ENCODE results near the gene SFXN5. TPM values are rescaled to one million over a fixed set of nuclear protein-coding genes. Genes with fewer than 3 reads are reported as not detected.

The SFXN5 gene
- total RNA-seq, 1 experiment from 2014 or later, result 15.2 TPM

DNA sequence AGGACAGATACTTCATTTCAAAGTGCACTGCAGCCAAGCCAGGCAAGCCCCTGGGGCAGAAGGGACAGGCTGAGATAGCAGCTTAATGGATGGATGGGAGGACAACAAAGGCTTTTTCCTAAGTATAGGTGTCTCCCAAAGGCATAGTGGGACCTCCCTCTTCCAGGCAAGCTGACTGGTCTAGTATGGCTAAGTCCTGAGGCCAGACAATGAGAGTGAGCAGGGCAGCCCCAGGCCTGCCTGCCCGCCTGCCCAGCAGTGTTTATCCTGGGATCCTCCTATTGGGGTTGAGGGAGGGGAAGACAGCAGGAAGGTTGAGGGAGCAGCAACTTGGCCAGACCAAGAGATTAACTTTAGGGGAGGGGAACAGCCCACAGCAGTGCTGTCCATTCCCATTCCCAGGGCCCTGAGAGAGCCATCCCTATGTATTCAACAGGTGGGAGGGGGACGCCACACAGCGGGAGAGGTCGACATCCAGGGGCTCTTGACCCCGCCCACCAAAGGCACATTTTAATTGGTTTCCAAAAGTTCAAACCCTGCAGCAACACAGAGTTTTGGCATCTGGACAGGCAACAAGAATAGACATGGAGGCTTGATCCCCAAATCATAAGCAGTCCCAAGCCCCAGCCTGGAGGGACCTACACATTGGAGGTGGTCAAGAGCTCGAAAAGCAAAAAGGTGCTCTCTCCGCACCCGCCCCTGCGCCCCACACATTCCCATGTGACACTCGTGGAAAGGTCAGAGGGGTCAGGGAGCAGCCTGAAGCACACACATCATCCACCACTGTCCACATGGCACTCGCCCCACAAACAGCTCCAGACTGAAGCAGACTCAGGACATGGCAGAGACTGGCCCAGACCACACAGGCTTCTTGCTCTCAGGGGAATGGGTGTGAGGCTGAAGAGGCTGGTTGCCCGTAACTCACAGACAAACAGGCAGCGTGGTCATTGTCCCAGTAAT is 2.9 kb upstream of the SFXN5 start:
- intact Hi-C loops (cut with micrococcal nuclease; ENCODE audit: unreplicated experiment), result loop anchor here (5.0 kb wide), 1 partner anchor 82 kb away; no protein-coding TSS in a partner anchor

GRCh38 chr2:73072416-73072815 is 904 bp upstream of the SFXN5 start:
- TF ChIP-seq, protein P1, sequence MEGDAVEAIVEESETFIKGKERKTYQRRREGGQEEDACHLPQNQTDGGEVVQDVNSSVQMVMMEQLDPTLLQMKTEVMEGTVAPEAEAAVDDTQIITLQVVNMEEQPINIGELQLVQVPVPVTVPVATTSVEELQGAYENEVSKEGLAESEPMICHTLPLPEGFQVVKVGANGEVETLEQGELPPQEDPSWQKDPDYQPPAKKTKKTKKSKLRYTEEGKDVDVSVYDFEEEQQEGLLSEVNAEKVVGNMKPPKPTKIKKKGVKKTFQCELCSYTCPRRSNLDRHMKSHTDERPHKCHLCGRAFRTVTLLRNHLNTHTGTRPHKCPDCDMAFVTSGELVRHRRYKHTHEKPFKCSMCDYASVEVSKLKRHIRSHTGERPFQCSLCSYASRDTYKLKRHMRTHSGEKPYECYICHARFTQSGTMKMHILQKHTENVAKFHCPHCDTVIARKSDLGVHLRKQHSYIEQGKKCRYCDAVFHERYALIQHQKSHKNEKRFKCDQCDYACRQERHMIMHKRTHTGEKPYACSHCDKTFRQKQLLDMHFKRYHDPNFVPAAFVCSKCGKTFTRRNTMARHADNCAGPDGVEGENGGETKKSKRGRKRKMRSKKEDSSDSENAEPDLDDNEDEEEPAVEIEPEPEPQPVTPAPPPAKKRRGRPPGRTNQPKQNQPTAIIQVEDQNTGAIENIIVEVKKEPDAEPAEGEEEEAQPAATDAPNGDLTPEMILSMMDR (conservative IDR thresholded peaks at IDR 0.05), result no peak
- TF ChIP-seq EZH2 (IDR thresholded peaks at IDR 0.05; ENCODE audit: low read depth), result no peak
- H4K20me1 ChIP-seq (ENCODE audit: insufficient read depth), result no peaks in the 10 kb centered on the region
- no peaks in the 10 kb centered on the region for H3K9me3 ChIP-seq (ENCODE audit: insufficient read depth, low read depth)
- peaks cover 20% of the 10 kb centered on the region for H3K79me2 ChIP-seq (ENCODE audit: low read depth)
- ChIA-PET POLR2A (ENCODE audit: unreplicated experiment) (no interaction called here), CTCF (interaction anchor here (0.7 kb wide), 1 partner anchor 59 kb away, joined by 8 read pairs; no protein-coding TSS in a partner anchor)
- peak overlapping the region; percentile 96; the same call in 1 of the 2 replicates for H2AFZ ChIP-seq
- peak overlapping the region; percentile 81 for H3K4me2 ChIP-seq
- no peak overlapping the region for H3K27ac ChIP-seq
- H3F3A ChIP-seq (ENCODE audit: insufficient read depth, low read depth), result no peaks in the 10 kb centered on the region
- H3K27me3 ChIP-seq (ENCODE audit: insufficient read depth, low read depth), result no peaks in the 10 kb centered on the region
- no TSS peak for BruUV-seq (replicated peaks)
- H3K9me2 ChIP-seq (ENCODE audit: insufficient read depth), result no peaks in the 10 kb centered on the region
- H3K4me1 ChIP-seq (replicated peaks; ENCODE audit: insufficient read depth), result peaks cover 11% of the 10 kb centered on the region
- intact Hi-C loops (cut with micrococcal nuclease; ENCODE audit: unreplicated experiment), result loop anchor here (5.0 kb wide), 1 partner anchor 80 kb away; no protein-coding TSS in a partner anchor
- 0 out of 2 replicates have a peak overlapping the region, but pooled peaks have one; percentile 99 for H3K4me3 ChIP-seq
- DNase-seq, result no peak
- no peaks in the 10 kb centered on the region for H3K36me3 ChIP-seq (ENCODE audit: low read depth)

More for the DNA sequence above, 2.9 kb upstream of the SFXN5 start:
- no peaks in the 10 kb centered on the region for H3K36me3 ChIP-seq (ENCODE audit: low read depth)
- H3K9me3 ChIP-seq (ENCODE audit: insufficient read depth, low read depth), result no peaks in the 10 kb centered on the region
- H2AFZ ChIP-seq, result no peak overlapping the region
- no peak overlapping the region for H3K4me3 ChIP-seq
- H3K27me3 ChIP-seq (ENCODE audit: insufficient read depth, low read depth), result no peaks in the 10 kb centered on the region
- no peak overlapping the region for H3K4me2 ChIP-seq
- ChIA-PET CTCF (no interaction called here), POLR2A (ENCODE audit: unreplicated experiment) (no interaction called here)
- BruUV-seq (replicated peaks), result no TSS peak
- no peaks in the 10 kb centered on the region for H3F3A ChIP-seq (ENCODE audit: insufficient read depth, low read depth)
- no peak for TF ChIP-seq EZH2 (IDR thresholded peaks at IDR 0.05; ENCODE audit: low read depth)
- TF ChIP-seq, protein P1 (conservative IDR thresholded peaks at IDR 0.05), result no peak
- H4K20me1 ChIP-seq (ENCODE audit: insufficient read depth), result no peaks in the 10 kb centered on the region
- peaks cover 12% of the 10 kb centered on the region for H3K79me2 ChIP-seq (ENCODE audit: low read depth)
- no peak overlapping the region for H3K27ac ChIP-seq
- H3K4me1 ChIP-seq (replicated peaks; ENCODE audit: insufficient read depth), result peaks cover 10% of the 10 kb centered on the region
- DNase-seq, result no peak
- H3K9me2 ChIP-seq (ENCODE audit: insufficient read depth), result no peaks in the 10 kb centered on the region

GRCh38 chr2:73072129-73072395 is 550 bp upstream of the SFXN5 start:
- POLR2A ChIA-PET (ENCODE audit: unreplicated experiment), result interaction anchor here (0.6 kb wide), 1 partner anchor 1081 kb away, joined by 3 read pairs; no protein-coding TSS in a partner anchor
- Histone ChIP-seq H3K9me2 (ENCODE audit: insufficient read depth) (no peaks in the 10 kb centered on the region), H3K9me3 (ENCODE audit: insufficient read depth, low read depth) (no peaks in the 10 kb centered on the region), H4K20me1 (ENCODE audit: insufficient read depth) (no peaks in the 10 kb centered on the region), H3F3A (ENCODE audit: insufficient read depth, low read depth) (no peaks in the 10 kb centered on the region), H3K27me3 (ENCODE audit: insufficient read depth, low read depth) (no peaks in the 10 kb centered on the region), H3K4me3 (peak overlapping the region; percentile 99), H3K27ac (no peak overlapping the region), H3K36me3 (ENCODE audit: low read depth) (no peaks in the 10 kb centered on the region), H2AFZ (peak overlapping the region; percentile 96; the same call in 1 of the 2 replicates), H3K79me2 (ENCODE audit: low read depth) (peaks cover 21% of the 10 kb centered on the region), H3K4me1 (replicated peaks; ENCODE audit: insufficient read depth) (peaks cover 11% of the 10 kb centered on the region), H3K4me2 (peak overlapping the region; percentile 81)
- CTCF ChIA-PET, result interaction anchor here (0.7 kb wide), 1 partner anchor 60 kb away, joined by 8 read pairs; no protein-coding TSS in a partner anchor
- BruUV-seq (replicated peaks), result no TSS peak
- no peak for DNase-seq
- TF ChIP-seq, protein P1 (conservative IDR thresholded peaks at IDR 0.05), result no peak
- no peak for TF ChIP-seq EZH2 (IDR thresholded peaks at IDR 0.05; ENCODE audit: low read depth)
- intact Hi-C loops (cut with micrococcal nuclease; ENCODE audit: unreplicated experiment), result loop anchor here (5.0 kb wide), 1 partner anchor 80 kb away; no protein-coding TSS in a partner anchor

All from PC-9 (cell line).